HT-29 (cell line): ENCODE measurements around the gene CLIC3. TPM values are rescaled to one million over a fixed set of nuclear protein-coding genes. Genes with fewer than 3 reads are reported as not detected.

Experiments used
- DNase-seq: peaks from one replicate; pipeline ENCODE4 v3.0.0-alpha.2; 2015; ENCODE audit warnings: low spot score
- total RNA-seq: library from RNA; depleted of rRNA; stranded (reverse); fragments of >200 nt; shearing (Covaris generic); gene quantifications from 2 replicates; pipeline ENCODE4 v1.2.3, GENCODE V29; 2014

CLIC3 gene
- total RNA-seq, 1 experiment from 2014 or later: 17.0 TPM

- no peak for DNase-seq
These were observed 5.7 kb upstream of the CLIC3 start for GRCh38 chr9:137001857-137002645.

- DNase-seq: no peak
These were observed 4.0 kb upstream of the CLIC3 start for GRCh38 chr9:137000177-137000930.

DNA sequence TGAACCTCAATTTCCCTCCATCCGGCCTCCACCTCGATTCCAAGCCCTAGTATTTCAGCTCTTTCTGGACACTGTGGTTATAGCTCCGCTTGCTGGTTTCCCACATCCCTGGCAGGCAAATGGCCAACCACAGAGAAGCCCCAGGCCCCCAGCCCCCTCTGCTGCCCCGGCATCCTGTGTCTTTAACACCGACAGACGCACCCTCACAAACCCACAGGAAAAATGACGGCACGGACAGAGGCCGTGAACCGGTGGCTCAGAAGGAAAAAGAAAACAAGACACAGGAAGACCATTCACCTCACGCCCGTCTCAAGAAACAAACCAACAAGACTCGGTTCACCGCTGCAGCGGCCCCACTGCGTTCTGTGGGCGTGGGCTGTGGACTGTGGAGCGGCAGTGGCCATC, 1.5 kb upstream of the CLIC3 start:
- peak; percentile 27 for DNase-seq

DNA sequence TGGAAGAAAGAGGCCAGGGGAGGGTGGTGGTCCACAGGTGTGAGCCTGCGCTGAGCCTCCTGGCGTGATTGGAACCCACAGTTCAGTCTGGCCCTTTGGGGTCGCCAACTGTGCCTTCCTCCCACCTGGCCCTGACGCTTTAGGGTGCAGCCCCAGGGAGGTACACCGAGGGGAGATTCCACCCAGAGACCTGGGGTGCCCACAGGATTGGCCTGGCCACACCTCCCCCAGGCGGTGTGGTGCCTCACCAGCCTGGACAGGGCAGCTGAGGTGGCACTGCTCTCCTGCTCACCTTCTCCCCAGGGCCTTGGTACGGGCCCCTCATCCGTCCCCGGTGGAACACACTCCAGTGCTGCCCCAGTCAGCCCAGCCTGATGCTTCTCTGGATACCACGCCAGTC, 1.0 kb upstream of the CLIC3 start:
- peak; percentile 42 for DNase-seq

GRCh38 chr9:136995772-136996311, 526 bp downstream of the CLIC3 start:
- DNase-seq: peak; percentile 46

DNA sequence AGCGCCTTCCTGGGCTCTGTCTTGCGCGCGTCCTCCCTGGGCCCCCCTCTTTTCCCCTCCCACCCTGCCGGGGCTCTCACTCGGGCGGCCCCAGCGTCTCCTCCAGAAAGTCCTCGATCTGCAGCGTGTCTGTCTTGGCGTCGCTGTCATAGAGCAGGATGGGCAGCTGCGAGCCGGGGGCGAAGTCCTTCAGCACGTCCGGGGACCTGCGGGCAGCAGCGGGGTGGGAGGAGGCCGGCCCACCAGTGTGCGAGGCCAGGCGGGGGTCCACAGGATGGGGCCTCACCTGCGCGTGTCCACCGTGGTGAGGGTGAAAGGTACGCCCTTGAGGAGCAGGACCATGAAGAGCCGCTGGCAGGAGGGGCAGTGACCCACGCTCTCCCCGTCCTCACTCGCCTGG, 1.0 kb downstream of the CLIC3 start:
- DNase-seq: no peak

DNA sequence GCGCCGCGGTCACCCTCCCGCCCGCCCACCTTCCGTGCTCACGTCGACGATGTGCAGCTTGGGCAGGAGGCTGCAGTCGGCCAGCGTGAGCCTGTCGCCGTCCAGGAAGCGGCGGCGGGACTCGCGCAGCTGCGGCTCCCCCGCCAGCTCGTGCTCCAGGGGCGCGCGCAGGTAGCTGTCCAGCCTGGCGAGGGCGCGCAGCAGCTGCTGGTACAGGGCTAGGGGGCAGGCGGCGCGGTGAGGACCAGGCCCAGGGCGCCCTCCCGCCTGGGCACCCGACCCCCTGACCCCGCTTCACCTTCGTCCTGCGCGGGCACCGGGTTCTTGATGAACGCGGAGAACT, 1.5 kb downstream of the CLIC3 start:
- DNase-seq: no peak

DNA sequence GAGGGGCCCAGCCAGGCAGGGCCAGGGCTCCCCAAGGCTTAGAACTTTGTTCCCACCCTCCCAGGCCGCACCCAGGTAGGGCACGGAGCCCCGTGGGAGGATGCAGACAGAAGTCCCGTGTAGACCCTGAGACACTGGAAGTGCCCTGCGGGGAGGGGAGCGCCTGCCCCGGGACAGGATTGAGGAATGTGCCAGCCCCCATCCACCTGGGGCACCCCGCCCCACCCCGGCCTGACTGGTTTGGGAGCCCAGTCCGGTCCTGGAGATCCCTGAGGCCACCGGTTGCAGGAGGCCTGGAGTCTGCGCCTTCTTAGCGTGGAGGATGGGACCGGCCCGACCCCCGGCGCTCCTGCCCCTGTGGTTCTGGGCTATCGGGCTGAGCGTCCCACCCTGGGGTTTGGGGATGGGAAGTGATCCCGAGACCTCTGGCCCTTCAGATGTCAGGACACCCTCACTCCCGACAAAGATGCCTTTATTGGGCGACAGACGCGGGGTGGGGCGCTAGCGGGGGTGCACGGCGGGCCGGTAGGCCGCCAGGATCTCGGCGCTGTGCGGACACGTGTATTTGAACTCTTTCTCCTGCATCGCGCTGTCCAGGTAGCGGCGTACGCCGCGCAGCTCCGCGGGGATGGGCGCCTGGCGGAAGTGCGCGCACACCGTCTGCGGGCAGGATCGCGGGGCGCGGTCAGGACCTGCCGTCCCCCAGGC, 2.0 kb downstream of the CLIC3 start:
- DNase-seq: no peak

- DNase-seq: no peak
These were observed 3.5 kb downstream of the CLIC3 start for GRCh38 chr9:136992819-136993369.

DNA sequence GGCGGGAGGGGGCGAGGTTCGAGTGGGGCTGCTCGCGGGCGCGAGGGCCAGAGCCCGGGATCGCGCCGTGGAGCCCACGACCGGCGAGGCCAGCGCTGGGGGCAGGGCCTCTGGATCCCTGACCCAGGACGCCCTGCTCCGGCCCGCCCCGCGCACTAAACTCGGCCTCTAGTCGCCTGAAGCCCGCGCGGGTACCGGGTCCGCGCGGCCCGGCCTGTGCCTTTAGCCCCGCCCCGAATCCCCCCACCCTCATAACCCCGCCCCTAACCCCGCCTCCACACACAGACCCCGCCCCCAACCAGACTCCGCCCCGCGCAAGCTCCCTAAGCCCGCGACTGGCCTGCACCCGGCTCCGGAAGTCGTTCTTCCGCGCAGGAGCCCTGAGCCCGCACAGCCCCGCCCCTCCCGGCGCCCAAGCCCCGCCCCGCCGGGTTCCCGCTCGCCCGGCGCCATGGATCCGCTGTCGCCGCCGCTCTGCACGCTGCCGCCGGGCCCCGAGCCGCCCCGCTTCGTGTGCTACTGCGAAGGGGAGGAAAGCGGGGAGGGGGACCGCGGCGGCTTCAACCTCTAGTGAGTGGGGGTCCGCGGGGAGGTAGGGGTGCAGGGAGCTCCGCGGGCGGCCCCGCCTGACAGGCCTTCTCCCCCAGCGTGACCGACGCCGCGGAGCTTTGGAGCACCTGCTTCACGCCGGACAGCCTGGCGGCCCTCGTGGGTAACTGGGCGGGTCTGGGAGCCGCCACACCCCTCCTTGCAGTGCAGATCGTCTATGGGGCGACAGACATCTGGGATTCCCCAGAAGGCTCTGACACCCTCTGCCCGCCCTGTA, 4.2 kb downstream of the CLIC3 start, which contains the start of gene PAXX:
Gene PAXX, plus strand, starts transcription at position 430 of the 826 bp plus-strand sequence. Its CDS starts 22 bp downstream, at position 452.
- DNase-seq: peak; percentile 93

GRCh38 chr9:136990242-136990911, 6.0 kb downstream of the CLIC3 start:
- no peak for DNase-seq

DNA sequence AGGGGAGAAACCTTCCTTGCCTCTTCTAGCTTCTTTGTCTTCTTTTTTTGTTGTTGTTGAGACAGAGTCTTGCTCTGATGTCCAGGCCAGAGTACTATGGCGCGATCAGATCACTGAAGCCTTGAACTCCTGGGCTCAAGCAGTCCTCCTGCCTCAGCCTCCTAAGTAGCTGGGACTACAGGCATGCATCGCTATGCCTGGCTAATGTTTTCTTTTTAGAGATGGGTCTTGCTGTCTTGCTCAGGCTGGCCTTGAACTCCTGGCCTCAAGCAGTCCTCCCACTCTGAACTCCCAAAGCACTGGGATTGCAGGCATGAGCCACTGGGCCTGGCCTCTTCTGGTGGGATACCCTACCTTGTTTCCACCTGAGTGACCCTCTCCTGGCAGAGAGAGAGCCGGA, 7.5 kb downstream of the CLIC3 start:
- no peak for DNase-seq

DNA sequence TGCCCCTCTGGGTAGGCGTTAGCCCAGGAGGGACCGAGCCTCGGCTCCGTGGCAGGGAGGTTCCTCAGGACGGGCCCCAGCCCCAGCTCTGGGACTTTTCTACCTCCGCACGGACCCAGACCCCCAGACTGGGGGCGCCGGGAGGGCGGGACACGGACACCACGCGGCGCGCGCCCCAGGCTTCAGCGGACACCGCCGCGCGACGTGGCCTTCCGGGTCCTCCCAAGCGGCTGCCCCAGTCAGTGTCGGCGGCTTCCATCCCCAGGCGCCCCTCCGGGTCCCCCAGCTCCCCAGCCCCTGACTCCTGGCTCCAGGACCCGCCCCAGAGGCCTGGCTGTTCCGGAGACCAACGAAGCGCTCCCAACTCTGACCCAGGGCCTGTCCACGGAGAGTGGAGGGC, 10.5 kb downstream of the CLIC3 start:
- DNase-seq: no peak

DNA sequence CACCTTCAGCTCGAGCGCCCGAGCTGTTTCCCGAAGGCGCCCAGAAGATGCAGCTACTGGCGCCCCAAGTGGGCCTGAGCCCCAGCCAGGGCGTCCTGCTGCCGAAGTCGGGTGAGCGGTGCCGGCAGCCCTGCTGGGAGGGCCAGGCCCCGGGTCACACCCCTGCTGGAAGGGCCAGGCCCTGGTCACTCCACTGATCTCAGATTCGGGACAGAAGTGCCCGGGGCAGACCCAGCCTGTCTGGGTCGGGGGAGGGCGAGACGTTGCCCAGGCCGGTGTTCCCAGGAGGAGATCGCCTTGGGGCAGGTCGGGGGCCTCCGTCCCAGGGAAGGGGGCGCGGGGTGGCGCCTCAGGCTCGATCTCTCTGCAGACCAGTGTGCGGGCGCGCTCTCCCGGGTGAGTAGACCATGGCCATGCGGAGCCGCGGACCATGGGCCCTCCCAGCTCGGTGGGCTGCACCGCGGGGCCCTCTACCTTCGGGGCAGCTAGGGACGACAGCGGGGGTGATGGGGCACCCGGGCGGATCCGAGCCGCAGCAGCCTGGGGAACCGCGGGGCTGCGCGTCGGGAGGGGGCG, 11.3 kb downstream of the CLIC3 start:
- DNase-seq: no peak

DNA sequence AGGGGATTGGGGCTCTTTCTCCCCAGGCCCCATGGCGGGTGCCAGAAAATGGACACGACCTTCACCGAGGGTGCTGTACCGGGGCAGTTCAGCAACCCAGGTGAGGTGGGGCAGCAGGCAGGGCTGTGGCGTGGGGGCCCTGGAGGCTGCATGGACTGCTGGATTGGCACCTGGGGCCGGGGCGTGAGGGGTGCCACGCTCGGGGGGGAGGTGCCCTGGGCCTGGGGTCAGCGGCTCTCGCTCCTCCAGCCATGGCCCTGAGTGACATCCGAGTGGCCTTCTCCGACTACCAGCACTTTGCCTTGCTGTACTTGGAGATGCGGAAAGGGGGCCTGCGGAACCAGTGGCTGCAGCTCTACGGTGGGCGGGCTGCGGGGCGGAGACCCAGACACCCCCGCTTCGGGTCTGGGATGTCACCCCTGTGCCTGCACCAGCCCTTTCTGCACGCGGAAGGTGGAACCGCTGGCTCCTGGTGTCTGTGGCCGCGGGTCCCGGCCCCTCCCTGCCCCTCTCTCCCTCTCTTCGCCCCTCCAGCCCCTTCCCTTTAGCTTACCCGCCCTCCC, 11.8 kb downstream of the CLIC3 start:
- no peak for DNase-seq

DNA sequence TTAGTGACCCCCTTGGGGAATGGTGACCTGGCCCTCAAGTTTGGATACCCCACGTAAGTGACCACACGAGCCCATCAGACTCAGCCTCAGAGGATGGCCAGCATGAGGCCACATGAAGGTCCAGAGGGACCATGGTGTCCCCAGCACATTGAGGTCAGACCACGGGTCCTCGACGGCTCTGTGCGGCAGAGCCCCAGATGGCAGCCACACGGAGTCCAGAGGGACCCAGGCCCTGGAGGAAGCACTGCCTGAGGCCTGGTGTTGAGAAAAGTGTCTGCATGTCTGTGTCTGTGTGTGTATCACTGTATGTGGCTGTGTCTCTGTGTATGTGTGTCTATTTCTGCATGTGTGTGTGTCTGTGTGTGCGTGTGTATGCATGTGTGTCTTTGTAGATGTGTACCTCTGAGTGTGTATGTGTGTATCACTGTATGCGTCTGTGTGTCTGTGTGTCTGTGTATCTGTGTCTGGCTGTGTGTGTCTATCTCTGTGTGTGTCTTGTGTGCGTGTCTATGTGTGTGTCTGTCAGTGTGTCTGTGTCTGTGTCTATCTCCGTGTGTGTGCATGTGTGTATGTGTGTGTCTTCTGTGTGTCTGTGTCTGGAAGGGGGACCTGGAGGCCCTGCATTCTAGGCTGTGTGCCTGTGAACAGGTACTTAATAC, 12.6 kb downstream of the CLIC3 start:
- DNase-seq: no peak

GRCh38 chr9:136983167-136983566, 13.2 kb downstream of the CLIC3 start:
- no peak for DNase-seq

- DNase-seq: no peak
These were observed 13.9 kb downstream of the CLIC3 start, which contains the start of gene LCNL1 for GRCh38 chr9:136982232-136983051. LCNL1 (plus strand) TSS chr9:136982993; CDS start chr9:136983587, 594 bp downstream.
